HG03520 (cell line): Measurements from ENCODE around the gene CSNK2A2.

Experiments
- ATAC-seq: cut with Tn5 transposase; IDR thresholded peaks from one replicate; pipeline ENCODE4 v1.9.1; 2021; ENCODE audit warnings: mild to moderate bottlenecking, moderate library complexity; ENCODE audit not compliant: unreplicated experiment

CSNK2A2 gene

DNA sequence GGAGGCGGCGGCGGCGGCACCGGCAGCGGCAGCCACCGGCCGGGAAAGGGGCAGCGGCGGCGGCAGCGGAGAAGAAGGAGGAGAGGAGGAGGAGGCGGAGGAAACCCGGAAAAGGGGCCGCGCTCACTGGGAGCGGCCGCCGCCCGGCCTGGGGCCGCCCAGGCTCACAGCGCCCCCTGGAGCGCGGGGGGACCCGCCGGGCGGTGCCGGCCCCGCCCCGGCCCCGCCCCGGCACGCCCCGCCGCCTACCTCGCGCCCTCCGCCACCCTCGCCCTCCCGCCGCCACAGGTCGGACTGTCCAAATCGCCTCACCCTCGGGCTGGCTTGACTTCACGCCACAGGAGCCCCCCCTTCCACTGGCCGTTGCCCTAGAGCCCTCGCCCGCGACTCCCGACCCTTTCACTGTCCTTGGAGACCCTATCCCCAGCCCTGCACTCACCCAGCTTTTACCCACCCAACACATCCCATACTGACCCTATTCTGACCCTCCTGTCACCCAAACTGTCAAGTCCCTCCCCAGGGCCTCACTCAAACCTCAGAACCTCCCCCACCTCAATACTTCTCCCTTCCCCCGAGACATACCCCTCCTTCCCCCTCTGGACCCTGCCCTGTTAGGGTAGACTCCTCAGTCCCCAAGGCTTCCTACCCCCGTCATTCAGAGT, at the start of gene CSNK2A2:
Gene CSNK2A2, minus strand, starts transcription at position 85 of the 662 bp plus-strand sequence. CDS start 370 bp downstream, outside the sequence.
- ATAC-seq = peak; percentile 68

GRCh38 chr16:58243528-58244004, 45.7 kb upstream of the CSNK2A2 start:
- ATAC-seq = peak; percentile 97

DNA sequence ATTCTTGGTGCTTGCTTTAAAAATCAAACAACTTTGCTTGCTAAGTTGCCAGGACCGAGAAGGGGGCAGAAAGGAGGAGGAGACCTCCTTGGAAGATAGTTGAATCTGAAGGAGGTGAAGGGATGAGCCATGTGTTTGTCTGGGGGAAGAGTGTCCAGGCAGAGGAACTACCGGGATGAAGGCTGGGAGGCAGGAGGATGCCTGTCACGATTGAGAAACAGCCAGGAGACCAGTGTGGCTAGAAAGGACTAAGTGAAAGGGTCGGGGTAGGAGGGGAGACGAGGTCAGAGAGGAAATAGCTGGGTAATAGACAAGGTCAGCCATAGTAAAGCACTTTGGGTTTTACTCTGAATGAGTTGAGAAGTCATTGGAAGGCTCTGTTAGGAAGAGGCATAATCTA, 38.9 kb upstream of the CSNK2A2 start:
- no peak for ATAC-seq

GRCh38 chr16:58236231-58236690, 38.4 kb upstream of the CSNK2A2 start:
- peak; percentile 76 for ATAC-seq

GRCh38 chr16:58235663-58236062, 37.8 kb upstream of the CSNK2A2 start:
- ATAC-seq = no peak

DNA sequence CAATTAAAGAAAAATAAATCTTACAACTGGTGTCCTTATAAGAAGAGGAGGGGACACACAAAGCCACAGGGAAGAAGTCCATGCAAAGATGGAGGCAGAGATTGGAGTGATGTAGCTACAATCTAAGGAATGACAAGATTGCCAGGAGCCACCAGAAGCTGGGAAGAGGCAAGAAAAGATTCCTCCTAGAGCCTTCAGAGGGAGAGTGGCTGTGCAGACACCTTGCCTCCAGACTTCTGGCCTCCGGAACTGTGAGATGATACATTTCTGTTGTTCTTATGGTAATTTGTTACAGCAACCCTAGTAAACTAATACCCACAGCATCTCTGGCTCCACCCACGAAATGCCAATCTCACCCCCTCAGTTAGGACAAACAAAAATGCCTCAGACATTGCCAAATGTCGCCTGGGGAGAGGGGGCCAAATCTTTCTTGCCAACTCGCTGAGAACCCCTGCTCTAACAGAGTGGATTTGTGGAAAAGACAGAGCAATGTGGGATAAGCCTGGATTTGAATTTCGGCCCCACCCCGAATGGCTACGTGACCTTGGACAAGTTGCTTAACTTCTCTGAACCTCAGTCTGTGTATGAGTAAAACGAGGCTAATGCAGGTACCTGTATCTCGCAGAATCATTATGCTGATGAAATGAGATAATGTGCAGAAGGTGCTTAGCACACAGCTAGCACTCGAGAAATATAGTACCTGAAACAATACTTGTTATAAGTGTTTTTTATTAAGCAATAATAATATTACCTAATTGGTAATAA, 37.1 kb upstream of the CSNK2A2 start:
- ATAC-seq = no peak

GRCh38 chr16:58230259-58230658, 32.4 kb upstream of the CSNK2A2 start:
- no peak for ATAC-seq

DNA sequence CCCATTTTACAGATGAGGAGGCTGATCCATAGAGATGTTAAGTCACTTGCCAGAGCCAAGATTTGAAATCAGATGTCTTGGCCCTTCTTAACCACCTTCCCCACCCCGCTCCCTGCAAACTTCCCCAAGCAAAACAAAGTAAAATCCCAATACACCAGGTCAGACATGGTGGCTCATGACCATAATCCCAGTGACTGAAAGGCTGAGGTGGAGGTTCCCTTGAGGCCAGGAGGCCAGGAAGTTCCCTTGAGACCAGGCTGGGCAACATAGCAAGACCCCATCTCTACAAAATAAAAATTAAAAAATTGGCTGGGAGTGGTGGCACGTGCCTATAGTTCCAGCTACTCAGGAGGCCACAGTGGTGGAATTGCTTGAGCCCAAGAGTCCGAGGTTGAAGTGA, 28.9 kb upstream of the CSNK2A2 start:
- no peak for ATAC-seq

DNA sequence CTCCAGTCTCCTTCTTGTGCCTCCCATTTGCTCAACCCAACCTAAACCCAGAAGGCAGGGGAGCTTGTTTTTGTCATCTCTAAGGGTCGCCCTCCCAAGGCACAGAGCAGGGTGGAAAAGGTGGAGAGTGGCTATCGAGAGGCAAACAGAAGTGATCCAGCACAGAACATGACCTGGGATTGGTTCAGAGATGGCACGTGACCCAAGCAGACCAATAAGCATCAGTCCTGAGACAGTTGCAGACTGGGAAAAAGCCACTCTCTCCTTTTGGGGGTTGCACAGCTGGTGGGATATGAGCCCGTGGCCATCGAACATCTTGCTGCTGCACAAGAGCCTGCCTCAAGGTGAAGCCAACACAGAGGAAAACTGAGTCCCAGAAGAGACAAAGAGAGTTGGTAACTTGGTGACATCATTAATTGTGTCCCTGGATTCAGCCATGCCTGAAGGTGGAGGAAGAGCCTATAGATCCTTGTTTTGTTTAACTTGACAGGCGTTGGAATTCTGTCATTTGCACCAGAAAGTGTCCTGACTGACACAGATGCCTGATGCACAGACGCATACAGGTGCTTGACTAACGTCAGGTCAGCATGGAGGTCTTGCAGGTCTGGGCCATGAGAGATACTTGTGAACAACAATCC, 28.2 kb upstream of the CSNK2A2 start:
- no peak for ATAC-seq

DNA sequence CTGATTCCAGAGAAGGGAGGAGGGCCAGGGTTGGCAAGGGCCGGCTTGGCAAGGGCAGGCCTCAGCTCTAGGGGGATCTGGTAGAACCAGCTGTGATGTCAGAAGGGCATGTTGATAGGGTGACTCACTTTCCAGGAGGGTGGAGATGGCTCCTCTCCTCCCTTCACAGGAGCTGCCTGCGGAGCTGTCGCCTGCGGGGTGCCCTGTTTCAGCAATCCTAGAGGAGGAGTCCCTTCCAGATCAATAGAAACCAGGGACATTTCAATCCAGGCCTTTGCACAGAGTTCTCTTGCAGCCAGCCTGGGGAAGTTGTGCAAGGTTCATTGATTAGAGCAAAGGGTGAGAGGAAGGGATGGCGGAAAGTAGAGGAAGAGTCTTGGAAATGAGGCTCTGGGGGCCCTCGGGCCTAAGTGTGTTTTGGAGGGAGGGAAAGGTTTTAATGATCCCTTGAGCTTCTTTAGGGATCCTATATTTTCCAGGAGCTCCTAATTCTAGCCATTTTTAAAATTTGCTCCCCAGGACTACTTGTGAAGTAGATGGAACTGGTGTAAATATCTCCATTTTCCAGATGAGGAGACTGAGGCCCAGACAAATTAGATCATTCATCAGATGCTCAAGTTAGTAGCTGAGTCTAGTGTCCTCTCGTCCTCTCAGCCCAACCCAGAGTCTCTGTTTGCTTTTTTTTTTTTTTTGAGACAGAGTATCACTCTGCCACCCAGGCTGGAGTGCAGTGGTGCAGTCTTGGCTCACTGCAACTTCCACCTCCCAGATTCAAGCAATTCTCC, 24.8 kb upstream of the CSNK2A2 start:
- no peak for ATAC-seq

GRCh38 chr16:58219432-58219831, 21.5 kb upstream of the CSNK2A2 start:
- no peak for ATAC-seq

DNA sequence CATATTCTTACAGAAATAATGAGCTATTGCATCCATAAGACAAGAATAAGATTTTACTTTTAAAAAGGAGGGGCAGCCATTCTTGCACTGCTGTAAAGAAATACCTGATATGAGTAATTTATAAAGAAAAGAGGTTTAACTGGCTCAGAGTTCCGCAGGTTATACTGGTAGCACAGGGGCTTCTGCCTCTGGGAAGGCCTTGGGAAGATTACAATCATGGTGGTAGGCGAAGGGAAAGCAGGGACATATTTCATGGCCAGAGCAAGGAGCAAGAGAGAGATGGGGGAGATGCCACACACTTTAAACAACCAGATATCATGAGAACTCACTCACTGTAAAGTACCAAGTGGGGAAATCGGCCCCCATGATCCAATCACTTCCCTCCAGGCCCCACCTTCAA, 20.9 kb upstream of the CSNK2A2 start:
- ATAC-seq = no peak

- ATAC-seq = no peak
Measured at GRCh38 chr16:58217311-58217925, 19.5 kb upstream of the CSNK2A2 start.

- no peak for ATAC-seq
Measured at GRCh38 chr16:58212824-58213655, 15.1 kb upstream of the CSNK2A2 start.

DNA sequence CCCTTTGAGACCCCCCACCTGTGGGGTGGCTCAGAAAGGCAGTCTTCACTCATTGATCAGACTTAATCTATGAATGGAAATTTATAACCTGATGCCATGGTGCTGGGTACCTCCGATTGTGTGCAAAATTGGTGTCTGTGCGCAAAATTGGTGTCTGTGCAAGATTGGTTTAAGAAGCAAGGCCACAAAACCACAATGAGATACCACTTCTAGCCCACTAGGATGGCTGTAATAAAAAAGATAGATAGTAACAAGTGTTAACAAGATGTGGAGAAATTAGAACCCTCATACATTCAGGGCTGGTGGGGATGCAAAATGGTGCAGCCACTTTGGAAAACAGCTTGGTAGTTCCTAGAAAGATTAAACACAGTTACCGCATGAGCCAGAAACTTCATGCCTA, 13.9 kb upstream of the CSNK2A2 start:
- ATAC-seq = no peak

DNA sequence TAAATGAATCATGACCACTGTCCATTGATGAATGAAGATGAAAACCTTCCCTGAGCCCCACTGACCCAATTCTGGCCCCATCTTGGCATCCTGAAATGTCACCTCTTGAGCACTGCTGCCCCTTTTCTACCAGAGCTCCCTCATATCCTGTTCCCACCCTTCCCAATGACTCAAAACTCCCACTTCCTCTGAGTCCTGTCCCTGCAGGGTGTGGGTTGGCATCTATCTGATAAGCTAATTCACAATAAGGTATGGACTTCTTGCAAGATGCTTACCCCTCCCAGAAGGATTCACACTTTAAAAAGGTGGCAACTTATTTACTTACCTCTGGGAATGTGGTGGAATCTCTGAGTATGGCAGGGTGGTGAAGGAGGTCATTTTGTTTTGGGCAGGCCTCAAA, 13.3 kb upstream of the CSNK2A2 start:
- no peak for ATAC-seq

DNA sequence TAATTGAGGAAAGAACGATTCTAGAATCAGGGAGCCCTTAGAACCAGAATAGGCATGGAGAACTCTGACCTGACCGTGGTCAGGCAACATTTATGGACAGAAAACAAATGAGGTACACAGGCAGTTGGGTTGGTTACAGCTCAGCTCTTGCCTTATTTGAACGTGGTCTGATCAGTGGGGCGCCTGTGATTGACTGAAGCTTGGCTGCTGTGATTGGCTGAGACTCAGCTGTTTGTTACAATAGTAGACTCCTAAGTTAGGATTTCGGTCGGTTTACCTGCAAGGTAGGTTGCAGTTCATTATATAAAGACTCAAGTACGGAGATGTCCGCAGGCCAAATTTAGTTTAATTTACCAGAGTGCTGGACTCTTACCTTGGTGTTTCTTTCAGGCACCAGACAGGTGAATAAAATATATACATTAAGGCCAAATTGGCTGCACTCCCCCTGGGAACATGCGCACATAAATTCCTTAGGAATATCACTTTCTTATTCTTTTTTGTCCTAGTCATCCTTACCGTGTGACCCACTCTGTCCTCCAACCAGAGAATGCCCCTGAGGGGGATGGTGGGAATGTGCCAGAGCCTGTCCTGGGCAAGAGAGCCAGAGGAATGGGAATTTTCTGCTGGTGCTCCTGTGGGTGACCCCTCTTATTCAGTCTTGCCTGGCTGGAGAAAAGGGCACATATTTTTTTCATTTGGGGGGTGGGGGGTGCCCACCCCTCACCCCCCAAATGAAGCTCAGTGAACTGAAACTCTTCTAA, 7.5 kb upstream of the CSNK2A2 start:
- ATAC-seq = no peak

DNA sequence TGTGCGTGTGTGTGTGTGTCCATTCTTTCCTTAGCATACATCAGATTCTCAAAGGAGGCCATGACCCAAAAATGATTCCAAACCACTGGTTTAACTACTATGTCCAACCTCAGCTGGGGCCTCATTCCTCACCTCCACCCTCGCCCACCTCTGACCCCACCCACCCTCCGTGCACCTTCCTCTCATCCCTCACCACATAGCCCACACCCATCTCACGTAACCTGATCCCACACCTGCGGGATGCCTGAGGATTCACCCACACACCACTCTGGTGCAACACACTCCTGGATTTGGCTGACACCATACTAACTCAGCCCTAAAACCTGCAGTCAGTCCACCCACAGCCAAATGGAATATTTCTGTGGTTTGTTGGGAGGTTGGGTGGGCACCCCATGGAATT, 3.3 kb upstream of the CSNK2A2 start:
- ATAC-seq = no peak
